HEK293 (cell line): ENCODE measurements around the gene DZIP1.

ENCODE experiments used
- HOXC10 ChIP-seq: sonication (generic); formaldehyde crosslinking; IDR thresholded peaks from 2 replicates; pipeline ENCODE4 v1.8.1; 2023; ENCODE audit warnings: mild to moderate bottlenecking, missing genetic modification reagents
- IKZF3 ChIP-seq: fragments of 450-650 bp; IDR thresholded peaks from 2 replicates; pipeline ENCODE4 v1.5.0; 2018; ENCODE audit warnings: missing biosample characterization, mild to moderate bottlenecking, missing genetic modification characterization, moderate library complexity
- MEIS1 ChIP-seq: sonication (generic); formaldehyde crosslinking; IDR thresholded peaks from 2 replicates; pipeline ENCODE4 v1.8.1; 2022; ENCODE audit warnings: missing genetic modification reagents, mild to moderate bottlenecking, borderline replicate concordance
- RBAK ChIP-seq: fragments of 450-650 bp; formaldehyde crosslinking; IDR thresholded peaks from 2 replicates; pipeline ENCODE4 v1.5.1; 2016; ENCODE audit warnings: missing biosample characterization, missing genetic modification characterization
- SP3 ChIP-seq: fragments of 450-650 bp; formaldehyde crosslinking; IDR thresholded peaks from 2 replicates; pipeline ENCODE4 v1.5.1; 2016; ENCODE audit warnings: missing biosample characterization, missing genetic modification characterization
- ZBTB1 ChIP-seq: fragments of 450-650 bp; formaldehyde crosslinking; IDR thresholded peaks from 2 replicates; pipeline ENCODE4 v1.5.1; 2016; ENCODE audit warnings: missing biosample characterization, missing genetic modification characterization
- ZBTB8A ChIP-seq: fragments of 450-650 bp; formaldehyde crosslinking; IDR thresholded peaks from 2 replicates; pipeline ENCODE4 v1.5.1; 2016; ENCODE audit warnings: missing biosample characterization, missing genetic modification characterization
- ZFP3 ChIP-seq: fragments of 450-650 bp; formaldehyde crosslinking; IDR thresholded peaks from 2 replicates; pipeline ENCODE4 v1.5.1; 2016; ENCODE audit warnings: low read depth, missing biosample characterization, missing genetic modification characterization
- ZFP69B ChIP-seq: fragments of 450-650 bp; formaldehyde crosslinking; IDR thresholded peaks from 2 replicates; pipeline ENCODE4 v1.5.1; 2016; ENCODE audit warnings: missing biosample characterization, missing genetic modification characterization
- ZNF10 ChIP-seq: fragments of 450-650 bp; formaldehyde crosslinking; IDR thresholded peaks from 2 replicates; pipeline ENCODE4 v1.5.1; 2017; ENCODE audit warnings: missing biosample characterization, missing genetic modification characterization
- ZNF16 ChIP-seq: fragments of 450-650 bp; formaldehyde crosslinking; IDR thresholded peaks from 2 replicates; pipeline ENCODE4 v1.5.1; 2016; ENCODE audit warnings: low read depth, missing biosample characterization, missing genetic modification characterization
- ZNF174 ChIP-seq: fragments of 450-650 bp; formaldehyde crosslinking; IDR thresholded peaks from 2 replicates; pipeline ENCODE4 v1.5.0; 2017; ENCODE audit warnings: missing biosample characterization, mild to moderate bottlenecking, missing genetic modification characterization
- ZNF214 ChIP-seq: fragments of 450-650 bp; formaldehyde crosslinking; IDR thresholded peaks from 2 replicates; pipeline ENCODE4 v1.5.1; 2017; ENCODE audit warnings: missing biosample characterization, mild to moderate bottlenecking, missing genetic modification characterization, borderline replicate concordance
- ZNF266 ChIP-seq: fragments of 450-650 bp; formaldehyde crosslinking; IDR thresholded peaks from 2 replicates; pipeline ENCODE4 v1.5.1; 2016; ENCODE audit warnings: missing biosample characterization, missing genetic modification characterization, low read depth
- ZNF335 ChIP-seq: fragments of 450-650 bp; formaldehyde crosslinking; conservative IDR thresholded peaks from 2 replicates; pipeline ENCODE4 v1.5.1; 2016; ENCODE audit warnings: missing biosample characterization, missing genetic modification characterization
- ZNF501 ChIP-seq: fragments of 450-650 bp; formaldehyde crosslinking; IDR thresholded peaks from 2 replicates; pipeline ENCODE4 v1.5.1; 2016; ENCODE audit warnings: missing biosample characterization, missing genetic modification characterization
- ZNF561 ChIP-seq: fragments of 450-650 bp; IDR thresholded peaks from 2 replicates; pipeline ENCODE4 v1.5.1; 2018; ENCODE audit warnings: missing biosample characterization, missing genetic modification characterization, borderline replicate concordance
- ZNF610 ChIP-seq: fragments of 450-650 bp; formaldehyde crosslinking; IDR thresholded peaks from 2 replicates; pipeline ENCODE4 v1.5.1; 2016; ENCODE audit warnings: missing biosample characterization, missing genetic modification characterization, borderline replicate concordance
- ZNF658 ChIP-seq: fragments of 450-650 bp; formaldehyde crosslinking; IDR thresholded peaks from 2 replicates; pipeline ENCODE4; 2016; ENCODE audit warnings: missing biosample characterization, missing genetic modification characterization
- ZNF76 ChIP-seq: fragments of 450-650 bp; formaldehyde crosslinking; IDR thresholded peaks from 2 replicates; pipeline ENCODE4; 2016; ENCODE audit warnings: low read depth, missing biosample characterization, missing genetic modification characterization, borderline replicate concordance
- ZNF768 ChIP-seq: fragments of 450-650 bp; formaldehyde crosslinking; IDR thresholded peaks from 2 replicates; pipeline ENCODE4 v1.5.1; 2018; ENCODE audit warnings: missing biosample characterization, mild to moderate bottlenecking, missing genetic modification characterization
- ZXDB ChIP-seq: fragments of 450-650 bp; formaldehyde crosslinking; IDR thresholded peaks from 2 replicates; pipeline ENCODE4 v1.5.1; 2016; ENCODE audit warnings: missing biosample characterization, missing genetic modification characterization
- TF ChIP-seq, protein P1 (sequence below): fragments of 450-650 bp; formaldehyde crosslinking; IDR thresholded peaks from 2 replicates; pipeline ENCODE4 v1.5.1; 2016; ENCODE audit warnings: missing biosample characterization, missing genetic modification characterization
- TF ChIP-seq, protein P2 (sequence below): fragments of 450-650 bp; formaldehyde crosslinking; IDR thresholded peaks from 2 replicates; pipeline ENCODE4 v1.5.1; 2016; ENCODE audit warnings: missing biosample characterization, missing genetic modification characterization, low read depth
- TF ChIP-seq, protein P3 (sequence below): fragments of 450-650 bp; formaldehyde crosslinking; IDR thresholded peaks from 2 replicates; pipeline ENCODE4 v1.5.1; 2016; ENCODE audit warnings: missing biosample characterization, missing genetic modification characterization
- TF ChIP-seq, protein P4 (sequence below): fragments of 450-650 bp; formaldehyde crosslinking; IDR thresholded peaks from 2 replicates; pipeline ENCODE4 v1.5.1; 2017; ENCODE audit warnings: missing biosample characterization, missing genetic modification characterization
- TF ChIP-seq, protein P5 (sequence below): fragments of 450-650 bp; formaldehyde crosslinking; IDR thresholded peaks from 2 replicates; pipeline ENCODE4 v1.5.1; 2016; ENCODE audit warnings: missing biosample characterization, missing genetic modification characterization
- TF ChIP-seq, protein P6 (sequence below): fragments of 450-650 bp; formaldehyde crosslinking; IDR thresholded peaks from 2 replicates; pipeline ENCODE4 v1.5.1; 2017; ENCODE audit warnings: missing biosample characterization, mild to moderate bottlenecking, missing genetic modification characterization, moderate library complexity

DZIP1 gene

DNA sequence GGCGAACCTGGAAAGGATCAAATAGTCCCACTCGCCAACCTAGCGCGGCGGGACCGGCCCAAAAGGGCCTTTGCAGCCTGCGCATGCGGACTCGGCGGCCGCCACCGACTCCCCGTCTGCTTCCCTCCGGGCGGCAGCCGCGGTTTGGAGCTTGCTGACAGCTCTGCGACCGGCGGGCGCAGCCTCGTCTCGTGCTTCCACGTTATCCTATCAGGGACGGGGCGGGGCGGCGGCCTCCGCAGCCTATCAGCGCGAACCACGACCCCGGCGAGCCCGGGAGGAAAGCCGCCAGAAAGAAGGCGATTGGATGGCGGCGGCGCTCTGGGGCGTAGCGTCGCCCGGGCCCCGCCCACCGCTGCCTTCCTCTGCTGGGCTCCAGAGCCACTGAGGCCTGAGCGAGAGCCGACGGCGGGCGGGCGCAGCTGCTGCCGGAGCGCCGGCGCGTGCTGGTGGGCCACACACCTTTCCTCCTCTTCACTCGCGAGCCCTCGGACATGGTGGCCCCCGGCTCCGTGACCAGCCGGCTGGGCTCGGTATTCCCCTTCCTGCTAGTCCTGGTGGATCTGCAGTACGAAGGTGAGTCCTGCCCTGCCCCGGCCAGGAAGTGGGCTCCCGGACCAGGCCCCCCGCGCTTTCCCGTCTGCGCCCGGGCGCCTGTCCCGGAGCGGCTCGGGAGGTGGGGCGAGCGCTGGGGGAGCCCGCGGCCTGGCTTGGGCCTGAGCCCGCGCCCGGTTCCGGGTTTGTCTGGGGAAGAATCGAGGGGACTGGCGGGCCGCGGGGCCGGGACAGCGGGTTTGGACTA, 32.5 kb upstream of the DZIP1 start, which contains the start of gene DNAJC3 (continued):
- TF ChIP-seq, protein P1, sequence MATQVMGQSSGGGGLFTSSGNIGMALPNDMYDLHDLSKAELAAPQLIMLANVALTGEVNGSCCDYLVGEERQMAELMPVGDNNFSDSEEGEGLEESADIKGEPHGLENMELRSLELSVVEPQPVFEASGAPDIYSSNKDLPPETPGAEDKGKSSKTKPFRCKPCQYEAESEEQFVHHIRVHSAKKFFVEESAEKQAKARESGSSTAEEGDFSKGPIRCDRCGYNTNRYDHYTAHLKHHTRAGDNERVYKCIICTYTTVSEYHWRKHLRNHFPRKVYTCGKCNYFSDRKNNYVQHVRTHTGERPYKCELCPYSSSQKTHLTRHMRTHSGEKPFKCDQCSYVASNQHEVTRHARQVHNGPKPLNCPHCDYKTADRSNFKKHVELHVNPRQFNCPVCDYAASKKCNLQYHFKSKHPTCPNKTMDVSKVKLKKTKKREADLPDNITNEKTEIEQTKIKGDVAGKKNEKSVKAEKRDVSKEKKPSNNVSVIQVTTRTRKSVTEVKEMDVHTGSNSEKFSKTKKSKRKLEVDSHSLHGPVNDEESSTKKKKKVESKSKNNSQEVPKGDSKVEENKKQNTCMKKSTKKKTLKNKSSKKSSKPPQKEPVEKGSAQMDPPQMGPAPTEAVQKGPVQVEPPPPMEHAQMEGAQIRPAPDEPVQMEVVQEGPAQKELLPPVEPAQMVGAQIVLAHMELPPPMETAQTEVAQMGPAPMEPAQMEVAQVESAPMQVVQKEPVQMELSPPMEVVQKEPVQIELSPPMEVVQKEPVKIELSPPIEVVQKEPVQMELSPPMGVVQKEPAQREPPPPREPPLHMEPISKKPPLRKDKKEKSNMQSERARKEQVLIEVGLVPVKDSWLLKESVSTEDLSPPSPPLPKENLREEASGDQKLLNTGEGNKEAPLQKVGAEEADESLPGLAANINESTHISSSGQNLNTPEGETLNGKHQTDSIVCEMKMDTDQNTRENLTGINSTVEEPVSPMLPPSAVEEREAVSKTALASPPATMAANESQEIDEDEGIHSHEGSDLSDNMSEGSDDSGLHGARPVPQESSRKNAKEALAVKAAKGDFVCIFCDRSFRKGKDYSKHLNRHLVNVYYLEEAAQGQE (tag by site-specific recombination) = peak; percentile 56
- TF ChIP-seq ZNF610 (peak; percentile 53; the same call in 1 of the 2 replicates), ZNF658 (tag by site-specific recombination) (no peak), ZNF16 (no peak), ZXDB (0 out of 2 replicates have a peak, but pooled peaks have one; percentile 15), ZNF174 (tag by site-specific recombination) (no peak), ZNF501 (tag by site-specific recombination) (peak; percentile 88), ZNF10 (tag by site-specific recombination) (peak; percentile 90), ZNF76 (tag by site-specific recombination) (peak; percentile 64), ZNF335 (peak; percentile 47), ZBTB1 (tag by site-specific recombination) (0 out of 2 replicates have a peak, but pooled peaks have one; percentile 27), ZNF561 (peak; percentile 37), ZNF214 (tag by site-specific recombination) (no peak), ZNF768 (tag by site-specific recombination) (no peak), ZNF266 (tag by site-specific recombination) (no peak), MEIS1 (CRISPR knock-in tag) (no peak), HOXC10 (CRISPR knock-in tag) (no peak), ZBTB8A (peak; percentile 99), SP3 (tag by site-specific recombination) (peak; percentile 71), ZFP69B (tag by site-specific recombination) (peak; percentile 87), IKZF3 (tag by site-specific recombination) (peak; percentile 54; the same call in 1 of the 2 replicates), ZFP3 (tag by site-specific recombination) (no peak), RBAK (tag by site-specific recombination) (no peak)
- TF ChIP-seq, protein P2, sequence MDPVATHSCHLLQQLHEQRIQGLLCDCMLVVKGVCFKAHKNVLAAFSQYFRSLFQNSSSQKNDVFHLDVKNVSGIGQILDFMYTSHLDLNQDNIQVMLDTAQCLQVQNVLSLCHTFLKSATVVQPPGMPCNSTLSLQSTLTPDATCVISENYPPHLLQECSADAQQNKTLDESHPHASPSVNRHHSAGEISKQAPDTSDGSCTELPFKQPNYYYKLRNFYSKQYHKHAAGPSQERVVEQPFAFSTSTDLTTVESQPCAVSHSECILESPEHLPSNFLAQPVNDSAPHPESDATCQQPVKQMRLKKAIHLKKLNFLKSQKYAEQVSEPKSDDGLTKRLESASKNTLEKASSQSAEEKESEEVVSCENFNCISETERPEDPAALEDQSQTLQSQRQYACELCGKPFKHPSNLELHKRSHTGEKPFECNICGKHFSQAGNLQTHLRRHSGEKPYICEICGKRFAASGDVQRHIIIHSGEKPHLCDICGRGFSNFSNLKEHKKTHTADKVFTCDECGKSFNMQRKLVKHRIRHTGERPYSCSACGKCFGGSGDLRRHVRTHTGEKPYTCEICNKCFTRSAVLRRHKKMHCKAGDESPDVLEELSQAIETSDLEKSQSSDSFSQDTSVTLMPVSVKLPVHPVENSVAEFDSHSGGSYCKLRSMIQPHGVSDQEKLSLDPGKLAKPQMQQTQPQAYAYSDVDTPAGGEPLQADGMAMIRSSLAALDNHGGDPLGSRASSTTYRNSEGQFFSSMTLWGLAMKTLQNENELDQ (tag by site-specific recombination) = no peak
- TF ChIP-seq, protein P3, sequence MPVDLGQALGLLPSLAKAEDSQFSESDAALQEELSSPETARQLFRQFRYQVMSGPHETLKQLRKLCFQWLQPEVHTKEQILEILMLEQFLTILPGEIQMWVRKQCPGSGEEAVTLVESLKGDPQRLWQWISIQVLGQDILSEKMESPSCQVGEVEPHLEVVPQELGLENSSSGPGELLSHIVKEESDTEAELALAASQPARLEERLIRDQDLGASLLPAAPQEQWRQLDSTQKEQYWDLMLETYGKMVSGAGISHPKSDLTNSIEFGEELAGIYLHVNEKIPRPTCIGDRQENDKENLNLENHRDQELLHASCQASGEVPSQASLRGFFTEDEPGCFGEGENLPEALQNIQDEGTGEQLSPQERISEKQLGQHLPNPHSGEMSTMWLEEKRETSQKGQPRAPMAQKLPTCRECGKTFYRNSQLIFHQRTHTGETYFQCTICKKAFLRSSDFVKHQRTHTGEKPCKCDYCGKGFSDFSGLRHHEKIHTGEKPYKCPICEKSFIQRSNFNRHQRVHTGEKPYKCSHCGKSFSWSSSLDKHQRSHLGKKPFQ = no peak
- TF ChIP-seq, protein P4, sequence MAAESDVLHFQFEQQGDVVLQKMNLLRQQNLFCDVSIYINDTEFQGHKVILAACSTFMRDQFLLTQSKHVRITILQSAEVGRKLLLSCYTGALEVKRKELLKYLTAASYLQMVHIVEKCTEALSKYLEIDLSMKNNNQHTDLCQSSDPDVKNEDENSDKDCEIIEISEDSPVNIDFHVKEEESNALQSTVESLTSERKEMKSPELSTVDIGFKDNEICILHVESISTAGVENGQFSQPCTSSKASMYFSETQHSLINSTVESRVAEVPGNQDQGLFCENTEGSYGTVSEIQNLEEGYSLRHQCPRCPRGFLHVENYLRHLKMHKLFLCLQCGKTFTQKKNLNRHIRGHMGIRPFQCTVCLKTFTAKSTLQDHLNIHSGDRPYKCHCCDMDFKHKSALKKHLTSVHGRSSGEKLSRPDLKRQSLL (tag by site-specific recombination) = peak; percentile 95
- TF ChIP-seq, protein P5, sequence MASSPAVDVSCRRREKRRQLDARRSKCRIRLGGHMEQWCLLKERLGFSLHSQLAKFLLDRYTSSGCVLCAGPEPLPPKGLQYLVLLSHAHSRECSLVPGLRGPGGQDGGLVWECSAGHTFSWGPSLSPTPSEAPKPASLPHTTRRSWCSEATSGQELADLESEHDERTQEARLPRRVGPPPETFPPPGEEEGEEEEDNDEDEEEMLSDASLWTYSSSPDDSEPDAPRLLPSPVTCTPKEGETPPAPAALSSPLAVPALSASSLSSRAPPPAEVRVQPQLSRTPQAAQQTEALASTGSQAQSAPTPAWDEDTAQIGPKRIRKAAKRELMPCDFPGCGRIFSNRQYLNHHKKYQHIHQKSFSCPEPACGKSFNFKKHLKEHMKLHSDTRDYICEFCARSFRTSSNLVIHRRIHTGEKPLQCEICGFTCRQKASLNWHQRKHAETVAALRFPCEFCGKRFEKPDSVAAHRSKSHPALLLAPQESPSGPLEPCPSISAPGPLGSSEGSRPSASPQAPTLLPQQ (tag by site-specific recombination) = peak; percentile 71
- TF ChIP-seq, protein P6, sequence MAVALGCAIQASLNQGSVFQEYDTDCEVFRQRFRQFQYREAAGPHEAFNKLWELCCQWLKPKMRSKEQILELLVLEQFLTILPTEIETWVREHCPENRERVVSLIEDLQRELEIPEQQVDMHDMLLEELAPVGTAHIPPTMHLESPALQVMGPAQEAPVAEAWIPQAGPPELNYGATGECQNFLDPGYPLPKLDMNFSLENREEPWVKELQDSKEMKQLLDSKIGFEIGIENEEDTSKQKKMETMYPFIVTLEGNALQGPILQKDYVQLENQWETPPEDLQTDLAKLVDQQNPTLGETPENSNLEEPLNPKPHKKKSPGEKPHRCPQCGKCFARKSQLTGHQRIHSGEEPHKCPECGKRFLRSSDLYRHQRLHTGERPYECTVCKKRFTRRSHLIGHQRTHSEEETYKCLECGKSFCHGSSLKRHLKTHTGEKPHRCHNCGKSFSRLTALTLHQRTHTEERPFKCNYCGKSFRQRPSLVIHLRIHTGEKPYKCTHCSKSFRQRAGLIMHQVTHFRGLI (tag by site-specific recombination) = peak; percentile 86
